Left lung (tissue), 10 donors: Measurements from ENCODE around the gene DAB1. TPM values are rescaled to one million over a fixed set of nuclear protein-coding genes. Genes with fewer than 3 reads are reported as not detected.
"Not testable (repeated sequence)": the region's sequence is repeated elsewhere in the genome, so short reads cannot be mapped to it uniquely, and the experiment has no call there.

Source experiments
- ATAC-seq: fragments of 200-7000 bp; cut with Tn5 transposase; one replicate; pipeline ENCODE4 v1.9.1; 2020; ENCODE audit warnings: moderate library complexity
- DNase-seq, 4 donors: peaks; one replicate each; pipeline ENCODE4 v3.0.0-alpha.2; 2013 to 2020
- H3K27ac ChIP-seq, 2 donors: fragments of 200-600 bp; sonication (generic) in 1 of 2; one replicate each; pipeline versions ENCODE4 v1.5.0 to v1.8.0; 2020 to 2021
- H3K27me3 ChIP-seq, 2 donors: fragments of 200-600 bp; sonication (generic) in 1 of 2; one replicate each; pipeline versions ENCODE4 v1.5.0 to v1.8.0; 2020 to 2021
- H3K36me3 ChIP-seq, 2 donors: fragments of 200-600 bp; sonication (generic) in 1 of 2; one replicate each; pipeline versions ENCODE4 v1.5.0 to v1.8.0; 2020 to 2021
- H3K4me1 ChIP-seq, 2 donors: fragments of 200-600 bp; one replicate each; pipeline ENCODE4 v1.8.0; 2021
- H3K4me3 ChIP-seq, 2 donors: fragments of 200-600 bp; sonication (generic) in 1 of 2; one replicate each; pipeline versions ENCODE4 v1.5.0 to v1.8.0; 2020 to 2021; ENCODE audit warnings: mild to moderate bottlenecking in 1 of 2
- H3K9me3 ChIP-seq, 2 donors: fragments of 200-600 bp; sonication (generic) in 1 of 2; one replicate each; pipeline versions ENCODE4 v1.5.0 to v1.8.0; 2020 to 2021
- intact Hi-C, 2 donors: fragments of 100-400 bp; cut with DNase I; formaldehyde crosslinking; loops; one replicate each; pipeline versions ENCODE4 v1.11.2 to v1.14.2; 2022
- polyA plus RNA-seq, 6 donors: library from polyadenylated mRNA; unstranded; fragments of 120-200 nt; gene quantifications; one replicate each; pipeline ENCODE4 v1.2.1, GENCODE V29; 2013; ENCODE audit not compliant: insufficient read length in 6 of 6
- total RNA-seq, 2 donors: library from RNA; stranded (reverse); fragmentation: NEBNext Ultra II Directional; extraction: Animal tissue kit (Norgen Biotek cat#: 25700); gene quantifications; one replicate each; pipeline ENCODE4 v1.2.1, GENCODE V29; 2021
- TF ChIP-seq, protein P1 (sequence below), 2 donors: fragments of 200-600 bp; sonication (generic) in 1 of 2; IDR thresholded peaks; one replicate each; pipeline versions ENCODE4 v1.5.0 to v1.8.0; 2021; ENCODE audit warnings: antibody characterized with exemption in 2 of 2
- donor health status: DM: no; HTN: yes; CAD: no.
- donor health status: DM: no; HTN: no; CAD: no.

The DAB1 gene
- total and polyA plus RNA-seq, 8 donors = 0.17 to 1.7 (median 1.1) TPM

DNA sequence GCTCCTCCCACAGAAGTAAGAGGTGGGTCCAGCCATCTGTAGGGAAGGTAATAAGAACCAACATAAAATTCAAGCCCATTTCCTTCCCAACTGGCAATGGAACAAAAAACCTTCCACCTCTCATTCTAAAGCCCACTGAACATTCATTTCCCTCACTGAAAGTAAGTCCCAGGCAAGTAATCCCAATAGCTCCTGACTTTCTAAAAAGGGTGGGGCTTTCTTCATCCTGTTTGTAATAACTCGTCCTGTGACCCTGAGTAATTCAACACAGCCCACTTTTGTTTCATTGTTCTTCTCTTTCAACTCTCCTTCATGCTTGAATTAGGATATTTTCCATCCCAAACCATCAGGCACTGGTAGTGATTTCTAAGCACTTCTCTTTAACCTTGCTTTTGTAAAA is 74.9 kb downstream of the DAB1 start:
- Histone ChIP-seq H3K27me3 (no peaks in the 10 kb centered on the region), H3K4me1 (no peaks in the 10 kb centered on the region), H3K36me3 (no peaks in the 10 kb centered on the region), H3K4me3 (no peak overlapping the region), H3K9me3 (no peaks in the 10 kb centered on the region), H3K27ac (no peak overlapping the region)
- ATAC-seq = no peak
- intact Hi-C loops = no loop called here
- no peak for DNase-seq
- TF ChIP-seq, protein P1, sequence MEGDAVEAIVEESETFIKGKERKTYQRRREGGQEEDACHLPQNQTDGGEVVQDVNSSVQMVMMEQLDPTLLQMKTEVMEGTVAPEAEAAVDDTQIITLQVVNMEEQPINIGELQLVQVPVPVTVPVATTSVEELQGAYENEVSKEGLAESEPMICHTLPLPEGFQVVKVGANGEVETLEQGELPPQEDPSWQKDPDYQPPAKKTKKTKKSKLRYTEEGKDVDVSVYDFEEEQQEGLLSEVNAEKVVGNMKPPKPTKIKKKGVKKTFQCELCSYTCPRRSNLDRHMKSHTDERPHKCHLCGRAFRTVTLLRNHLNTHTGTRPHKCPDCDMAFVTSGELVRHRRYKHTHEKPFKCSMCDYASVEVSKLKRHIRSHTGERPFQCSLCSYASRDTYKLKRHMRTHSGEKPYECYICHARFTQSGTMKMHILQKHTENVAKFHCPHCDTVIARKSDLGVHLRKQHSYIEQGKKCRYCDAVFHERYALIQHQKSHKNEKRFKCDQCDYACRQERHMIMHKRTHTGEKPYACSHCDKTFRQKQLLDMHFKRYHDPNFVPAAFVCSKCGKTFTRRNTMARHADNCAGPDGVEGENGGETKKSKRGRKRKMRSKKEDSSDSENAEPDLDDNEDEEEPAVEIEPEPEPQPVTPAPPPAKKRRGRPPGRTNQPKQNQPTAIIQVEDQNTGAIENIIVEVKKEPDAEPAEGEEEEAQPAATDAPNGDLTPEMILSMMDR (IDR thresholded peaks at IDR 0.05) = no peak

DNA sequence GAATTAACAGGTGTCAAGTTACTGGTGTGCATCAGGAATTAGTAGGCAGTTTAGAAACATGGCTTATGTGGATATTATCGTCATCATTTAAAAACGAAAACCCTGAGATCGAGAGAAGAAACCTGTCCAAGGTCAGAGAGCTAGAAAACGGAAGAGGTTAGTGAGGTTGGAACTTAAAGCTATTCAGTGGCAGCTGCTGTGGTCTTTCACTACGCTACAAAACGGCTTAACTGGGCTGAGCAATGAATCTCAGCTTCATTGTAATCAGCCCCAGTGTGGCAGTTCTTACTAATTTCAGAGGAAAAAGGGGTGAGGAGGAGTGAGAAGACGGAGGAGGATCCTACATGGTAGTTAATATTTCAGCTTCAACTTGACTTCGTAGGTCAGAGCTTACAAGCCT is 77.9 kb downstream of the DAB1 start:
- DNase-seq (no peak), ATAC-seq (no peak)
- no peak overlapping the region for H3K4me3 ChIP-seq
- TF ChIP-seq, protein P1 (IDR thresholded peaks at IDR 0.05) = no peak
- no peaks in the 10 kb centered on the region for H3K27me3 ChIP-seq
- H3K27ac ChIP-seq = no peak overlapping the region
- no peaks in the 10 kb centered on the region for H3K36me3 ChIP-seq
- H3K4me1 ChIP-seq = no peaks in the 10 kb centered on the region
- intact Hi-C loops = no loop called here
- H3K9me3 ChIP-seq = no peaks in the 10 kb centered on the region

DNA sequence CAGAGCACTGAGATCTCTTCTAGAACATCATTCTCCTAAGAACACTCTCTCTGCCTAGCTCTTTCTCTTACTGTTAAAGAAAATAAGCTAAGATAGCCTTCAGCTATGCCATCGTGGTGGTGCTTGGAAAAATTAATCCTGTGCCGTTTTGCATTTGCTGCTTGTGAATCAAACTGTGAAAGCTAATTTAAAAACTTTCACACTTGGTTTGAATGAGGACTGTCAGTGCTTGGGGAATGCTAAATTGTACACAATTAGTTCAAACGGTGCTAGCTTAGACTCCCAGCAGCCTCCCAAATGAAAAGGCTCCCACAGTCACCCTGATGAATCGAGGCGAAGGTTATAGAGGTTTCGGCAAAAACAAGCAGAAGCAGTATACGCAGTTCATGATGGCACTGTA is 79.6 kb downstream of the DAB1 start:
- TF ChIP-seq, protein P1 (IDR thresholded peaks at IDR 0.05) = no peak
- Histone ChIP-seq H3K9me3 (no peaks in the 10 kb centered on the region), H3K27ac (no peak overlapping the region), H3K4me1 (no peaks in the 10 kb centered on the region), H3K4me3 (no peak overlapping the region), H3K27me3 (no peaks in the 10 kb centered on the region), H3K36me3 (no peaks in the 10 kb centered on the region)
- intact Hi-C loops = no loop called here
- ATAC-seq (no peak), DNase-seq (no peak)

DNA sequence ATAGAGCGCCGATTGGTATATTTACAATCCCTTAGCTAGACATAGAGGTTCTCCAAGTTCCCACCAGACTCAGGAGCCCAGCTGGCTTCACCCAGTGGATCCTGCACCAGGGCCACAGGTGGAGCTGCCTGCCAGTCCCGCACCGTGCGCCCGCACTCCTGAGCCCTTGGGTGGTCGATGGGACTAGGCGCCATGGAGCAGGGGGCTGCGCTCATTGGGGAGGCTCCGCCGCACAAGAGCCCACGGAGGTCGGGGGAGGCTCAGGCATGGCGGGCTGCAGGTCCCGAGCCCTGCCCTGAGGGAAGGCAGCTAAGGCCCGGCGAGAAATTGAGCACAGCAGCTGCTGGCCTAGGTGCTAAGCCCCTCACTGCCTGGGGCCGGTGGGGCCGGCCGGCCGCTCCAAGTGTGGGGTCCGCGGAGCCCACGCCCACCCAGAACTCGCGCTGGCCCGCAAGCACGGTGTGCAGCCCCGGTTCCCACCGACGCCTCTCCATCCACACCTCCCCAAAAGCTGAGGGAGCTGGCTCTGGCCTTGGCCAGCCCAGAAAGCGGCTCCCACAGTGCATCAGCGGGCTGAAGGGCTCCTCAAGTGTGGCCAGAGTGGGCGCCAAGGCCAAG is 80.5 kb downstream of the DAB1 start:
- intact Hi-C loops, H3K27ac ChIP-seq, H3K27me3 ChIP-seq, H3K36me3 ChIP-seq, H3K4me3 ChIP-seq, H3K4me1 ChIP-seq, ATAC-seq, H3K9me3 ChIP-seq: not testable (repeated sequence)
- peak in 1 of 4 donors; percentile 74 for DNase-seq

DNA sequence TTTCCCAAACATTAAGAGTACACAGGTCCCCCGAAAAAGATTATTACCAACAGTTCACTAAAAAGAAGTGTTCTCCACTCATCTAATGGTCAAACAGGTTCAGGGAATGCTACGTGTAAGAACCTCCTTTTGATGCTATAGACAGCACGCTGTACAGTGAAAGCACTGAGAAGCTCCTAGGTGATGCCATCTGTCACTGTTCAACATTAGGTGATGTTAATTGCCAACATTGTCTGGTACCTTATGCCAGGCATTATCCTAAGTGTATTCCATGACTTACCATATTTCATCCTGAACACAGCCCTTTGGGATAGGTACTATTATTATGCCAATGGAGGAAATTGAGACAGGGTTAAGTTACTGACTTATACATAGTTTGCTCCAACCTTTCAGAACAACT is 82.1 kb downstream of the DAB1 start:
- Histone ChIP-seq H3K27me3 (no peaks in the 10 kb centered on the region), H3K27ac (no peak overlapping the region), H3K4me1 (no peaks in the 10 kb centered on the region), H3K9me3 (no peaks in the 10 kb centered on the region), H3K4me3 (no peak overlapping the region), H3K36me3 (no peaks in the 10 kb centered on the region)
- intact Hi-C loops = no loop called here
- ATAC-seq (no peak), DNase-seq (no peak)
- TF ChIP-seq, protein P1 (IDR thresholded peaks at IDR 0.05) = no peak
